Measurements from ENCODE around the gene NKAIN2.

Gene NKAIN2

DNA sequence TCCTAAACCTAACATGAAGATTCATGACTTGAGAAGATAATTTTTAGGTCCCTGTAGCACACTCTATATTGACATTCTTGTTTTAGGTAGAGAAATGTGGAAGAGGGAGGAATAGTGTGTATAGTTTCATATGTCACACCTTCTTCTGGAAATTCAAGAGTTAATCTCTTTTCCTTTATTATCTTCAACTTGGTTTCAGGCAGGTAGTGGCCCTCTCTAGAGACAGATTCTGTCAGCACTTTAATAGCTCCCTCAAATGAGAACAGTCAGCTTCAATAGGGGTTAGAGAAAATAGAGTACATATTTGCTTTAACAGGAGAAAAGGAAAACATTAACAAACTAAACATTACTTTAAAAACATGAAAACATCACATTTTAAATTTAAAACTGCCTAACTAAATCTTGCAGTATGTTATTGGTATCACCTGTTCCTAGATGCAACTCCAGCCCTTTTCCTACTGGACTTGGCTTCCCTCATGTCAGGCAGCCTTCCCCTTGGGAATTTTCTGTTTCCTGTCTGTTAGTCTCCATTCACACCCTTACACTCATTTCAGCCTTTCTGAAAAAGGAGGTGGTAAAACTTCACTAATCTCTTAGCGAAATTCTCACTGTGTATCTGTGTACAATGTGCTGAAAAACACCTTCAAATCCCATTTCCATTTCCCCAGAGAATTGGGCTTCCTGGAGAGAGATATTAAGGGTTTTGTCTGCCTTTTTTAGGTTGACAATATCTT, 966.3 kb downstream of the NKAIN2 start:
- DNase-seq (ENCODE audit: low spot score): no peak

DNA sequence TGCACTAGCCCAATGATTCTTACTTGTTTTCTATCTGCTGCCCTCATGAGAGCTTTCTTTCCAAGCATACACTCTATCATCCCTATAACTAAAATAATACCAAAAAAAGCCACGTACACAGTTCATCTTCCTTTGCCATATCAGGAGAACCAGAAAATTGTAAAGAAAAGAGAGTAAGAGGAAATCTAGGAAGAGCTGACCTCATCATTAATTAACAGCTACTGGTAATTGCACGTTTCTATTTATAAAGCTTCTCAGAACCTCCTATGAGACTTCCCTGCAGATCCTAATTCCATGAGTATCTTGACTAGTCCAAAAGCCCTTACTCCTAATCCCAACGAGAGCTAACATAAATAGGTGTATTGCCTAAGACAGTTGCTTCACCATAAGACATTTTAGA, 967.1 kb downstream of the NKAIN2 start:
- no peak for DNase-seq (ENCODE audit: low spot score)

DNA sequence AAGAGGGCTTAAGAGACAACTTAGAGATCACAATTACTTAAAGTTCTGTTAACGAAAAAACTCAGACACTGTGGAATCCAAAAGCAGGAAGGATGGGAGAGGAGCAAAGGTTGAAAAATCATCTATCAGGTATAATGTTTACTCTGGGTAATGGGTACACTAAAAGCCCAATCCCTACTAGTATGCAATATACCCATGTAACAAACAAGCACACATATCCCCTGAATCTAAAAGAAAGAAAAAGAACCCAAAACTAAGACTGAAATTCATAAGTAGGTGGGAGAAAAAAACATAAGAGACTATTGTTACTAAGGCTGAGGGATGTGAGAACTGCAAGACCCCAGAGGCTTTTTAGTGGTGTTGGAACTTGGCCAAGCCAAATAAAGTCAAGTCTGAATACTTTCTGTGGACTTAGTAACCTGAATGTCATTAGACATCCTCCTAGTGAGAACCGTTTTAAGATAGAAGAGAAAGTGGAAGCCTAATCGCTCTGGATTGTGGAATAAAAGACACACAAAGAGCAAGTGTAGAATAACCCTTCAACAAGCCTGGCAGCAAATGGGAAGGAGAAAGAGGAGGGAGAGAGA, 969.2 kb downstream of the NKAIN2 start:
- DNase-seq (ENCODE audit: low spot score): no peak

DNA sequence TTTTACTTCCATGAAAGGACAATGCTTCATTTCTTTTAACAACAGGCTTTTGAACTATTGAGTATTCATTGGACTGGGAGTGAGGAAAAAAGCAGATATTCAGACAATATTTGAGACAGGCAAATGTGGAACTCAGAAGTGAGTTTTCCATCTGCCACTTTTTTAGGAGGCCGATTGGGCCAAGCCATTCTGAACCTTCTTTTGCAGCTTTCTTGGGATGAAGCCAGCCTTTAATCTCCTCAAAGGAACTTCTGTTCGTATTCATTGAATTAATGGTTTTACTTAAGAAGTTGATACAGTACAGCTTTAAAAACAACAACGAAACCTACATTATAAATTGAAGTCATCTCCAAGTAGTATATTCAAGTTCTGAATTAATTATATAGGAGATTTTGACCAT, 971.5 kb downstream of the NKAIN2 start:
- no peak for DNase-seq (ENCODE audit: low spot score)

DNA sequence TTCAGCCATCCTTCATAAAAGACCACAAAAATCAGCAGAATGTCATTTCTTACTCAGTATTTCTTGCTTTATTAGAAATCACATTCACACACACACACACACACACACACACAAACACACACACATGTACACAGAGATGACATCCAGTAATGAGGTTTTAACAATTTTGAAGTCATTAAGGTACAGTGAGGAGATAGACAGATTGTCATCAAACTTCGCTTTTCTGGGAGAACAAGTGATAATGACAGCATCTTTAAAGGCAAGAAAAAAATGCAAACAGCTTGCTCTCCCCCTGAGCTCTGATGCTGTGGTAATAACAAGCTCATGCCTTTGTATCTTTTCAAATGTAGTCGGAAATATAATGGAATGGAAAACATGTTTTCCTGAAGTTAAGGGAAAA, 974.2 kb downstream of the NKAIN2 start:
- DNase-seq (ENCODE audit: low spot score): no peak

DNA sequence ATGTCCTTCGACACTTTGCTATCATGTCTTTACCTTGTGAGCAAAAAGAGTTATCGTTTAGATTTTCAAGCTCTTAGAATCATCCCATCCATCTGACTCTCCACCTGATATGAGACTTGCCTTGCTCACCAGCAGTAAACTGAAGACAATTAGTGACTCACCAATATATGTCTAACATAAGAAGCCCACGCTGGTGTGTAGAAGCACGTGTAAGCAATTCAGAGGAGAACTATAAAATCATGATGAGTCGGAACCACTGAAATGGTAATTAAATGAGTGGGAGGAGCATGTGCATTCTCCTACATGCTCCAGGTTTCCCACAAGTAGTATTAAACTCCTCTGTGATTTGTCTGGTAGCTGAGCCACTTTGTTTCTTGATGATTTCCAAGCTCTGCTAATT, 977.0 kb downstream of the NKAIN2 start:
- no peak for DNase-seq (ENCODE audit: low spot score)

DNA sequence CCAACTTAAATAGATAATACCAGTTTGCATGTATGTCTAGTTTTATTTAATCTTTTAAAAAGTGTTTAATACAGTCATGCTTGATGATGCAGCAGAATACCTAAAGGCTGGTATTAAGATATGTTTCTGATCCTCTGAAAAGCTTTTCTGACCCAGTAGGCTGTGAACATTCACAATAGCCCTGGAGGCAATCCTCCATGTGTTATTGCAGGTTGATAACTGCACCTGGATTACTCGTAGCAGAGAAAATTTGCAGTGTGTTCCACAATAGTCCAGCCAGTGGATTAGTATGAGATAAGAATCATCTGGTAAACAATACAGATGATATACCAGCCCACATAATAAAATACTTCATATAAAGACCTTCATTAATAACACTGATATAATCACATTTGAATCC, 979.7 kb downstream of the NKAIN2 start:
- no peak for DNase-seq (ENCODE audit: low spot score)

DNA sequence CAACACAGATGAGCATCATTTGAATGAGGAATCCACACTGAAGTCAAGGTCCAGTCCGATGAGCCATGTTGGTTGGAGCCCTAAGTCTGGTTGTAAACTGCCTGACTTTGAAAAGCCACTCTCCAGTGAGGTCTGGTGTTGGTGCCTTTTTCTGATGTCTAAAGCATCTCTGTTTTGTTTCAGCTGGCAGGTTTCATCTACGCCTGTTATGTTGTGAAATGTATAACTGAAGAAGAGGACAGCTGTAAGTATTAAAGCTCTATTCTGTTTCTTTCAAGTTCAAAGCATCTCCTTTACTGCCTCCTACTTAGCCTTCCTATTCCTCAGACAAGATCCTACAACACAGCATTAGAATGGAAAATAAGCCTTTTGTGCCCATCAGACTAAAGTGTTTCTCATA, 987.5 kb downstream of the NKAIN2 start:
- DNase-seq (ENCODE audit: low spot score): no peak

DNA sequence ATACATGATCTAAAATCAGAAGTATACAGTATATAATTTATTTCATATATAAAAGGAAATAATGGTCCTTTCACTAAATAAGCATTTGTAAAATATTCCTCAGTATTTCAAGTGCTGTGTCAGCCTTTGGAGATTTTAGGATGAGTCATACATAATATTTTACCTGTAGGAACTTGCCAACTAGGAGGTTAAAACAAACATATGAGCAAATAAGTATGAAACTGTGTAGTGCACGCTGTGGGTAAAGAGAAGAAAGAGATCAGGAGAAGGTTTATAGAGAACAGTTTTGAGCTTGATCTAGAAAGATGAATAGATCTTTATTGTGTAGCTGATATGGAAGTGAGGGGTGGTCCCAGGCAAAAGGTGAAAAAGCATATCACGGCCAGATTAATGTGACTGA, 988.7 kb downstream of the NKAIN2 start:
- no peak for DNase-seq (ENCODE audit: low spot score)

DNA sequence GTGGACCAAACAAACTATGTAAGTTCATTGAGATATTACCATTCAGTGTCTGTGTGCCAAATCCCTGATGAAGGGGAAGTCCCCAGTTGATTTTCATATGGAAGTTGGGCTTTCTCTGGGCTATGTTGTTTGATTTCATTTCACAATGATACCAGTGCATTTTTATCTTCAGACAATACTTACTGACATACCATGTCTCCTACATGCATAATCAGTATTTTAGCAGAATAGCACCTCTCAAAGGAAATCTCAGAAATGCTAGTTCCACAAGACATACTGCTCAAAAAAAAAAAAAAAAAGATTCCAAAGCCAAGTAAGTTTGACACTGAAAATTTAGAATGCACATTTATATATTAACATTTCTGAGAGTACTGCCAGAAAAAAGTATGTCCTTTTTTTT, 989.7 kb downstream of the NKAIN2 start:
- no peak for DNase-seq (ENCODE audit: low spot score)

DNA sequence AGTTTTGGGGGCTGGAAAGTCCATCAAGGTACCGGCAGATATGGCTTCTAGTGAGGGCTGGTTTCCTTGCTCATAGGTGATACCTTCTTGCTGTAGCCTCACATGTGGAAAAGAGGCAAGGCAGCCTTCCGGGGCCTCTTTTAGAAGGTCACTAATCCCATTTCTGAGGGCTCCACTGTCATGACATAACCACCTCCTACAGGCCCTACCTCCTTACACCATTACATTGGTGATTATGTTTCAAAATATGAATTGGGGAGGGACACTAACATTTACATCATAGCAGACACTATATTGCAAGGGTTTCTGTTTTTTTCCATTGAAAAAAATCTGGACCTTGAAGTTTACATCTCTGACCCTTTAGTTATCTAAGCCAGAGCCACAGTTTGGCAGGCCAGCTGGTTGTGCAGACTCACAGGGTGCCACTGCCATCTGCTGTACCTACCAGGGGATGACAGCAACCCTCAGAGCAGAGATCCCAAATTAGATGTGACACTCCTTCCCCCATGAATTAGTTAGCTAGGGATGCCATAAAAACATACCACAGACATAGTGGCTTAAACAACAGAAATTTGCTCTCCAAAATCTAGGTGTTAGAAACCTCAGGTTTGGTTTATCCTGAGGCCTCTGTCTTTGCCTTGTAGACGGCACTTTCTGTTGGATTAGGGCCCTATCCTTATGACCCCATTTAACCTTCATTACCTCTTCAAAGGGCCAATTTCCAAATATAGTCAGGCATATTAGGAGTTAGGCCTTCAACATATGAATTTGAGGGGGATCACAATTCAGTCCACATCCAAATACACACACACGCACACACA, 992.2 kb downstream of the NKAIN2 start:
- peak; percentile 12 for DNase-seq (ENCODE audit: low spot score)

DNA sequence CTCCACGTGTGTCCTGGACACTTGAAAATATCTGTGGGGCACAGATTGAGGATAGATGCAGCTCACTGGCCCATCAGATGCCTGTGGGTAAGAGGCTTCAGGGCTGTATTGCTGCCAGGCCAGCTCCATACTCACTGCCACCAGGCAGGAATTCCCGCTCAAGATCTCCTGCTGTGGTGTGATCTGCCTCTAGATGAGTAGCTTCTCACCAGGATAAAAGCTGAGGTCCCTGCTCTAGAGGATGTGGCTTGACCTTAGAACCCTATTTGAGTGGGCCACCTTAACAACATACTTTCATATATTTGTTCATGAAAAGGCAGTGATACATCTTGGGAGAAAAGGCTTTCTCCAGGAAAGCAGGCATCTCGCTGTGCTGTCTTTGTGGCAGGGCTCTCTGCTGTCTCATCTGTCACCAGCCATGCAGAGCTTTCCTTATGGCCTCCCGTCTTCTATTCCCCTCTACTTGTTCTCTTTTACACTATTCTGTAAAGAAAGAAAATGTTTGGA, 992.9 kb downstream of the NKAIN2 start:
- no peak for DNase-seq (ENCODE audit: low spot score)

DNA sequence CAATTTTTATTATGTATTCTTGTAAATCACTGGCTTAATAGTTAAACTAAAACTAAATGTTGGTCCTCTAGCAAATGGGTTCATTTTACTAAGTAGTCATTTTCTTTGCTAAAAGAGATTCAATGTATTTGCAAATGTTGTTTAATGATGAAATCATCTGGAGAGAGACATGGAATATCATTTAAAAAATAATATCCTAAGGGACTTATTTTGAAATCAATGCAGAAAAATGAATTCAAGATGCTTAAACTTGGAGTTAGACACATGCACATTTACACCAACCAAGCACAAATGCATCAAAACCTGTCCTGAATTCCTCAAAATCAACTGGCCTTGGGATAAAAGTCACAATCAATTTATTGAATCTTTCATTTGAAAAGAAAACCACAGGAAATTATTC, 993.6 kb downstream of the NKAIN2 start:
- no peak for DNase-seq (ENCODE audit: low spot score)

DNA sequence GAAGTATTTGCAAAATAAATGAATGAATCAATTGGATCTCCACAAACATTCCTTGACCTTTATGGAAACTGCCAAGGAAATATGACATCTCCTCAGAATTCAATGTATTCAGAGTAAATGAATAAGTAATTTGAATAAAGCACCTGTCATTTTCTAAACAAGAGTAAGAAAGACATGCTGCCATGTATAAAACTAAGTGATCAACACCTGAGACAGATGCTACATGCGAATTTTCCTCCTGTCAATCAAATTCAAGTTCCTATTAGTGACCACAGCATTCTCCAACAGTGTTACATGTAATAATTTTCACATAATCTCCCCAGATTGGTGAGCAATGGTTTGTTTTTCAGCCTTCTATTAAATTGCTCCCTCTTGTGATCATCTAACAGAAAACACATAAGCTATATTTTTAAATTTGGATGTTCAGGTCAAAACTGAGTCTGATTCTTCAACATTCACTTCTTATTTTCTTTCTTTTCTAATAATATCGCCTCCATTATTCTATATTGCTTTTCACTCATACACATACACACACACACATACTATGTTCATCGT, 995.4 kb downstream of the NKAIN2 start:
- no peak for DNase-seq (ENCODE audit: low spot score)

DNA sequence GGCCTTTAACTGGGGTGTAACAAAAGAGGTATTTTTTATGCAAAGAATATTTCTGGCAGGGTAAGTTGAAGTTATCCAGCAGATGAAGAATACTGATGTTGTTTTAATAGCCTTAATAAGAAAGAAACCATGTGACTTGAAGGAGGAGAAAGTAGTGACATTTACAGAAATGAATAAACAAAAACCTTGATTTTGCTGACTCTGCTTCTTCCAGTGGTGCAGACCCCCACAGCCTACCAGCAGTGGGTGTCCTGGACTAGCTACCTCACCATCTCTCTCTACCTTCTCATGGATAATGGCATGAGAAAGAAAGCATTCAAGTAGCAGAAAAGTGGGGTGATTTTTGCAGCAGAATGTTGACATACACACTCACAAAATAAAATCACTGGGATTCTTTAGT, 996.0 kb downstream of the NKAIN2 start:
- no peak for DNase-seq (ENCODE audit: low spot score)

DNA sequence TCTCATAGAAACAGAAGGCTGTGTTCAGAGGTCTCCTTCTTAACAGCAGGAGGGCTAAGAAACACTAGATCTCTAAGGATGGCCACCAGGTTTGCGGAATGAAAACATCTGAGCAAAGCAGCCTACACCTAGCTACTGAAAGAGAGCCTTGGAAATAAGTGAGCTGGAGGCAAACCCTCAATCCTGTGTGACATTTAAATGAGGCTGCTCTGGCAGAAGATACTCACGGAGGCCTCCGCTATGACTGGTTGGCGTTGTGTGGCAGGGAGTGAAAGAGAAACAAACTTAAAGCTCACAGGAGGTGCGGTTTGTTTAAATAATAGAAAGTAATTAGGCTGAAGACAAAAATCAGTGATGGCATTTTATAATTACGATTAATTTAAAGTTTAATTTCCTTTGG, 996.6 kb downstream of the NKAIN2 start:
- no peak for DNase-seq (ENCODE audit: low spot score)

DNA sequence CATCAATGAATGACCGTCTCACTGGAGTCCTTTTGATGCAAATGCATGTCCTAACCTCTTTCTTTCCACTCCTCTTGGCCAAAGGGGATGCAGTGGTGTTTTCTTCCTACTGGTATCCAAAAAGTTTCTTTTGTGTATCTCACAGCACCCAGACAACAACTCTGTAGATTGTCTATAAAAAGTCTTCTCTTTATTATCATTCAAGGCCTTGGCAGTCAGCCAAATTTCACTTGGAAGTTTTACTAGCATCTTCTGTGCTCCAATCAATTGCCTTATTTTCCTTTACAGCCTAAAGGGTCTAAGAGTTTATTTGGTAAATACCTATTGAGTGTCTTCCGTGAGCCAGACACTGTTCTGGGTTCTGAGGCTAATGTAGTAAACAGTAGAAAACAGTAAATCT, 1008.4 kb downstream of the NKAIN2 start:
- no peak for DNase-seq (ENCODE audit: low spot score)

DNA sequence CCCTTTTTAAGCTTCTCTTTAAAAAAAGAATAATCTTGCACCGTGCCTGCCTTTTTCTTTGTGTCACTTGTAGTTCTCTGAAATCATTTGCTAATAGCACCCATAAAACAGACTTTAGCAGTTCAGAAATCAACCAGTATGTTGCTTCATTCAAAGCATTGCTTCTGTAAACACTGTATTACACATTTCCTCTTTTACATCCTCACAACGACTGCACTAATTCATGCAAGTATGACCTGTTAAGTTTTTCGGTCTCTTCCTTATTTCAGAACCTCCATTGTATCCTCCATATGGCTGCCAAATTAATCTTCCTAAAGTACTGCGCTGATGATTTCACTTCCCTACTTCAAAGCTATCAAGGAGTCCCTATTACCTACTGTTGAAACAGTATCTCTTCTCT, 1015.7 kb downstream of the NKAIN2 start:
- DNase-seq (ENCODE audit: low spot score): no peak

DNA sequence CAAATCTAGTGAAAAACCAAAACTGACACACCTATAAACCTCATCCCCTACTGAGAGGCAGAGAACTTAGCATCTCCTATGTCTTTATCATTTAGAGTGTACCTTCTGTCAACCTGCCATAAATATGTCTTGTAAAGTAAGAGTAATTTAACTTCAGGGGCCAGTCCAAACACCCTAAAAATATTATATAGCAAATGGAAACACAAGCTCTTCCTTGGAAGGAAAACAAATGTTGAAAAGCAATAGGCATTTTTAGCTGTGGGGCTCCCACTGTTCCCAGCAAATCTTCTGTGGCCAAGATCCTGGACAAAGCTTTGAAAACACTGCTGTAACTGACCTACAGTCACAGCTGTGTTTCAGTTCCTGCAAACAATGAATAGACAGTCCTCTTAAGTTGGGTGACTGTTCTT, 1018.5 kb downstream of the NKAIN2 start:
- no peak for DNase-seq (ENCODE audit: low spot score)

DNA sequence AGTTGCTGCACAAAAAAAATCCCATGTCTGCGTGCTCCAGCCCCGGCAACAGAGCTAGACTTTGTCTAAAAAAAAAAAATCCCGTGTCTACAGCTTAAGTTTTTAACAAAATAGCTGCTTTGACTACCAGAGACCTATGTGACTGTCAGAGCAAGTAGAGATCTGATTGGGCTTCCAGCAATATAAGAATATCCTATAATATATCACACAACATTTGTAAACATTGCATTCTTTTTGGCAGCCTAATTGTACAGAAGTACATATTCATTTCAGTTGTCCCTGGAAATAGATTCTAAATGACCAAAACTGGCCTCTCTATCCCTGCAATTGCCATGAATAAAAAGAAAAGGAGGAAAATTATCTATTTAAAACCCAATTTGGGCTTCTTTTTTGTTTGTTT, 1019.1 kb downstream of the NKAIN2 start:
- DNase-seq (ENCODE audit: low spot score): no peak

DNA sequence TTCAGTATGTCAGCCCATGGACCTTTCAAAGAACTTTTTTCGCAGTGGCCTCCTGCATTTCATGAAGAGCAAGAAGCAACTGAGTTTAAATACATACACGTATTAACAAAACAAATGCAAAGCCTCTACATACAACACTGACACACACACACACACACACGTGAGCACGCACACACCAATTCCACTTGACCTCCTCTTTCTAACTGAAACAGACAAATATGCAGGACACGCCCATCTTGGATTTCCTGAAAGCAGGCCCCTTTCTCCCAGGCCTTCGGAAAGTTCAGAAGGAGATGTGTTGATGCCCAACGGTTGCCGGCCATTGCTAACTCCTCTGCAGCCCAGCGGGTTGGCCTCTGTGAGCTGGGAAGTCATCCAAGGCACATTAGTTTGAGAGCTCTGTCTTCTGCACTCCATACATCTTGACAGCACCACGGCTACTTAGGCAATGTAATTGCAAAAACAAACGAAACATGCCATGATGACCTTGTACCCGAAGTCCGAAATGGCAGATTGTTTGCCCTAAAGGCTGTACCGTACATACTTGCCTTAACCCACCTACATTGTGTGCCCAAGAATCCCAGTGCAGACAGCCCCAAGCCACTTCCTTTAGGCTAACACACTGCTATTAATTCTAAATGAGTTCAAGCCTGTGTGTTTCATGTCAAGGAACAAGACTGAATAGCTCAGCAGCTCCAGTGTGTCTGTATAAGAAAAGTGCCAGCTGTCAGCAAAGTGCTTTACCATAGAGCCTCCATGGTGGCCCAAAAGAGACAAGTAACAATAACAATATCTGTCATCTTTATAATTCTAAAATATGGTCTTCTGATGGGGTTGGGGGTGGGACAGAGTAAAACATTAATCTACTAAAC, 1019.8 kb downstream of the NKAIN2 start:
- no peak for DNase-seq (ENCODE audit: low spot score)

DNA sequence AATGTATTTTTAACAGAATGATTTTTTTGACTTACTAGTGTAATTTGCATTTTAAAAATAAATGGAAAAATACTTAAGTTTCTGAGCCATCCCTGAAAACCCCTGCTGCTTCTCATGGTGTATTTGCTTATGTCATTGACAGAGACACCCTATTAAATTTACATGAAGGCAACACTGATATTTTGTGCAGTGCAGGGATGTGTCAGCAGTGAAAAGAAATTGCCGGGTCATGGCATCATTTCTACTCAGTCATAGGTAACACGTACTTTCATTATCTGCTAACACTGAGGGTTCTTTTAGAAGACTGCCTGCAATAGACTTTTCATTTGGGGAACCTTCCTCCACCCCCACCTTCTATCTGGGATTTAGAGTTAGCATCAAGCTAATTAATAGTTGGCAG, 1021.9 kb downstream of the NKAIN2 start:
- DNase-seq (ENCODE audit: low spot score): no peak

Measured in HuH-7 (cell line).